DMS 273 treated with DMSO at 0.1 percent for 48 hours (cell line): ENCODE data around the gene ZDHHC22.
A peak's percentile ranks its signal among the peaks of the same experiment; 100 is the strongest.

Experiments
- DNase-seq: peaks from one replicate; lab custom pipeline; 2025; lab: John Stamatoyannopoulos, UW

Gene ZDHHC22

GRCh38 chr14:77103951-77104350 lies 37.6 kb downstream of the ZDHHC22 start:
- DNase-seq: no peak

GRCh38 chr14:77103475-77103874 lies 38.1 kb downstream of the ZDHHC22 start:
- DNase-seq: no peak

GRCh38 chr14:77102154-77102553 lies 39.4 kb downstream of the ZDHHC22 start:
- no peak for DNase-seq

DNA sequence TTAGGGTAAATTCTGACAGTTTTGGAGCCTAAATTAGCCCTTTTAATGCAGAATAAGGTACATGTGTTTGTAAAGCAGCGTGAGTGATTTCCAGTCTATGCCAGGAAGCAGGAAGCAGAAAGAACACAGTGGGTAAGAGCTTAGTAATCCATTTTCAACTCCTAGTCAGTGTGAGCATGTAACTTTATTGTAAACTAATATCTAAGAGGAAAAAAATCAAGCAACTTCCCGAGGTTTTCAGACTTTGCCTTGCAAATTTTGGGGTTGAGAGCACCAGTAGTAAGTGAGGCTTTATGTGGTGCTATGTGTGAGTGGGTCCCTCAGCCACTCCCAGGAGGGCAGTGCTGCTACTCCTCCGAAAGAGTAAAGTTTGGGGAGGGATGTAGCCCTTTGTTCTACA lies 40.6 kb downstream of the ZDHHC22 start:
- DNase-seq: no peak

GRCh38 chr14:77099425-77100167 lies 42.0 kb downstream of the ZDHHC22 start:
- peak; percentile 45 for DNase-seq

GRCh38 chr14:77098529-77099353 lies 42.9 kb downstream of the ZDHHC22 start:
- DNase-seq: no peak

- DNase-seq: peak; percentile 98
These were observed 43.7 kb downstream of the ZDHHC22 start, which contains the start of gene CIPC for GRCh38 chr14:77097700-77098528. TSS of gene CIPC (plus strand) at chr14:77098258. CDS start at chr14:77105709, 7,451 bp downstream.

- DNase-seq: no peak
These were observed 44.4 kb downstream of the ZDHHC22 start for GRCh38 chr14:77097006-77097699.

DNA sequence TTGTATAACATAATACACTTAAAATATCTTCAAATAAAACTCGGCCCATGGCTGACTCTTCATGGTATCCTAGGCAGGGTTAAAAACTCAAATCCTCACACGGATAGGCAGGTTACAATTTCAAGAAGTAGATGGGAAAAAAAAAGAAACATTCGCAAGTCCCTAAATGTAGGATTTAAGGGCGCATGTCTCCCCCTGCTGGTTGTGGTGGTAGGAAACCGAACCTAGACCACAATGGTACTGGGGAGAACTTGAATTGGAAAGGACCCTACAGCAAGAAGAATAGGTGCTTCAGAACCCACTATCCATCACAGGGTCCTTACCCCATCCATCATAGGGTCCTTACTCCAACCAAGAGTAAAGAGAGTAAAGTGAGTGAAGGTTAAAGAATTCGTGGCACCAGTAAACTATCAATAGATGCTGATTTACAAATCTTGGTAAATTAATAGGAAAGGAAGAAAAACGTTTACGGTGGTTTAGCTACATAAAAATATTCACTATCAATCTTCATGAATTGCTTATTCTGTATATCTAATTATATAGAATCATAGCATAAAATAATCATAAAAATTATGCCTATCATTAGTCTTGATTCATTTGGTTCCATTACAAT lies 46.8 kb downstream of the ZDHHC22 start:
- peak; percentile 36 for DNase-seq

GRCh38 chr14:77092676-77093075 lies 48.9 kb downstream of the ZDHHC22 start:
- DNase-seq: no peak

DNA sequence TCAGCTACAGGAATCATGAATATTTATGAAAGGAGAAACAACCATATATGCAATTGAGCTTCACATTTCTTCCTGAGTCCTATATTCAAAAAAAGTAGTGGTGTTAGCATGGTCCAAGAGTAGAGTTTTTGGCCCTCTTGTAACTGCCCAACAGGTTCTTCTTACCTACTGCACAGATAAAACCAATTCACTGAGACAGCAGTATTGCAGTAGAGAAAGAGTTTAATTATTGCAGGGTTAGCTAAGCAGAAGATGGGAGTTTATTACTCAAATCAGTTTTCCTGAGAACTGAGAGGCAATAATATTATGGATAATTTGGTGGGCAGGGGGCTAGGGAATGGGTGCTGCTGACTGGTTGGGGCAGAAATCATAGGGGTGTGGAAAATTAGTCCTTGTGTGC lies 50.1 kb downstream of the ZDHHC22 start:
- DNase-seq: no peak

GRCh38 chr14:77088645-77089044 lies 52.9 kb downstream of the ZDHHC22 start:
- no peak for DNase-seq

DNA sequence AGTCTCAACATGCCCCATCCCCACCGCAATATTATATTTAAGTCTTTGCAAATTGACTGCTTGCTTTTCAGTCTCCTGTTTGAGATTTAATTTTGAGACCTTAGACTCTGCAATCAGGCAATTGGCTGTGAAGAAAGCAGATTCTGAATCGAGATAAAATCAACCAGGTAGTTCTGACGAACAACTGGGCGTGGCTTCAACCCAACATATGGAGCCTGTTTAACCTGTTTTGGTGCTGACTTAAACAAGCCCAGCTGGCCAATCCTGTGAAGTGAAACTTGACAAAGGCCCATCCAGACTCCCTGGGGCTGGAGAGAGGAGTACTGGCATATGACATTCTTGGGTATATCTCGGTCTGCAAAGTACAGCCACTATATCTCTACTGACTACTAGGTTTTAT lies 53.4 kb downstream of the ZDHHC22 start:
- peak; percentile 64 for DNase-seq

- no peak for DNase-seq
These were observed 54.0 kb downstream of the ZDHHC22 start for GRCh38 chr14:77087631-77088030.

- no peak for DNase-seq
These were observed 54.6 kb downstream of the ZDHHC22 start for GRCh38 chr14:77086951-77087350.

GRCh38 chr14:77086017-77086727 lies 55.4 kb downstream of the ZDHHC22 start:
- no peak for DNase-seq

DNA sequence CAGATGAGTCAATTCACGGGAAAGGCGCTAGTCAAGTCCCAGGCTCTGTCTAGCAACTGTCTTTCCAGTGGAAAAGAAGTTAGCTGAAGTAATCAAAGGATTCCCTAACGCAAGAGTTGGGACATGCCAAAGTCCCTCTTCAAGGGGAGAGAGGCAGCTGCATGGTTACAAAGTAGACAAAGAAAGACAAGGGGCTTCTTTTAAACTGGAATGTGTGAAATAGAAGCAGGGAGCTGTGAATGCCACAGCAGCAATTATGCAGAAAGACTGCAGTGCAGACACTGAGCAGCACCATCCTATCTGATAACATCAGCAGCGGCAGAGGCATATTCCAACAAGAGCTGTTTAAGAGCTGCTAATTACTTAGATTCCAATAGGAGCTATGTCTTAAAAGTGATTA lies 56.1 kb downstream of the ZDHHC22 start:
- no peak for DNase-seq

- no peak for DNase-seq
These were observed 56.6 kb downstream of the ZDHHC22 start for GRCh38 chr14:77084985-77085384.

DNA sequence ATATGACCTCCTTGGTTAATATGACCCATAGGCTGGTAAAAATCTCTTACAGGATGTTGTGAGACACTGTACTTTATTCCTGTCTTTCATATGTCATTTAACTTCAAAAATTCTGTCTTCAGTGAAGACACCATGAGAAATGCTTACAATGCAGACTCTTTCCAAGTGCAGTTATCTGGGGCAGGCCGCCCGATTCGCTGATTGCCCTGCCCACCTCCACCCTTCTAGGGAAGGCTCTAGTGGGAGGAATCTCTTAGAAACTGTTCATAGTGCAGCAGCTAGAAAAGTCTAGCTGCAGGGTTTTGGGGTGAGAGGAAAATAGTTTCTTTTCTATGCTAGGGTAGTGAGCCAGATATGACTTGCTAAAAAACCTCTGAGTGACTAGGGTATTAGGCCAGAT lies 58.5 kb downstream of the ZDHHC22 start:
- no peak for DNase-seq

GRCh38 chr14:77082356-77082755 lies 59.2 kb downstream of the ZDHHC22 start:
- DNase-seq: no peak
